Parathyroid adenoma (tissue), 2 donors: ENCODE data around the gene TP53AIP1.
"Not testable (repeated sequence)": the region's sequence is repeated elsewhere in the genome, so short reads cannot be mapped to it uniquely, and the experiment has no call there.

Experiments
- H2AFZ ChIP-seq: fragments of 300-600 bp; sonication (generic); one replicate; pipeline ENCODE4 v1.7.0; 2017; ENCODE audit warnings: antibody characterized with exemption, mild to moderate bottlenecking
- H3K27ac ChIP-seq: fragments of 300-600 bp; sonication (generic); one replicate; pipeline ENCODE4 v1.7.0; 2017
- H3K27me3 ChIP-seq: fragments of 300-600 bp; sonication (generic); one replicate; pipeline ENCODE4 v1.7.0; 2017; ENCODE audit warnings: low read length; ENCODE audit not compliant: control insufficient read depth, insufficient read depth
- H3K36me3 ChIP-seq: fragments of 300-600 bp; sonication (generic); one replicate; pipeline ENCODE4 v1.7.0; 2017; ENCODE audit warnings: low read length; ENCODE audit not compliant: control insufficient read depth, insufficient read depth
- H3K4me1 ChIP-seq: fragments of 300-600 bp; sonication (generic); one replicate; pipeline ENCODE4 v1.7.0; 2017; ENCODE audit warnings: control low read depth
- H3K4me2 ChIP-seq: fragments of 300-600 bp; sonication (generic); one replicate; pipeline ENCODE4 v1.7.0; 2017; ENCODE audit warnings: low read length
- H3K4me3 ChIP-seq: fragments of 300-600 bp; sonication (generic); one replicate; pipeline ENCODE4 v1.7.0; 2017; ENCODE audit warnings: low read depth, low read length
- H3K79me2 ChIP-seq: fragments of 300-600 bp; sonication (generic); one replicate; pipeline ENCODE4 v1.7.0; 2017; ENCODE audit warnings: control low read depth
- H3K9ac ChIP-seq: fragments of 300-600 bp; sonication (generic); one replicate; pipeline ENCODE4 v1.7.0; 2017; ENCODE audit warnings: mild to moderate bottlenecking
- H3K9me3 ChIP-seq: fragments of 300-600 bp; sonication (generic); one replicate; pipeline ENCODE4 v1.7.0; 2017; ENCODE audit warnings: low read length; ENCODE audit not compliant: control insufficient read depth
- TF ChIP-seq, protein P1 (sequence below): fragments of 300-600 bp; sonication (generic); IDR thresholded peaks from one replicate; pipeline ENCODE4 v1.7.0; 2017; ENCODE audit warnings: antibody characterized with exemption, mild to moderate bottlenecking
- donor health status: primary hyperparathyroidism.

TP53AIP1 gene

DNA sequence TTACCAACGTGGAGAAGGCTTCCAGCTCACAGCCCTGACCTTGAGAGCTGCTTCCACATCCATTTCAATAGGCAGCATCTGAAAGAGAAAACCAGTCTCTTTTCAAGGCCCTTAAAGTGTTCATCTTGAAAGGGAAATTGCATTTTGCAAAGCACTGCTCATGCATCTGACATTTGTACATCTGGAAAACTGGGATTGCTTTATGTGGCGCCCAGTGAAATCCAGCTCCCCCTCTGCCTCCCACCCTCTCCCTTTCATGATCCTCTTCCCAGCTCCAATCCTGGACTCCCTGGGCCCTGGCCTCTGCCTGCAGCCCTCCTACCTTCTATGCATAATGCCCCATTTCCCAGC, 17.4 kb downstream of the TP53AIP1 start:
- no peak overlapping the region for H2AFZ ChIP-seq
- H3K4me3 ChIP-seq: no peak overlapping the region
- H3K27me3 ChIP-seq: no peaks in the 10 kb centered on the region
- H3K4me1 ChIP-seq: no peaks in the 10 kb centered on the region
- no peaks in the 10 kb centered on the region for H3K36me3 ChIP-seq
- no peaks in the 10 kb centered on the region for H3K9me3 ChIP-seq
- no peaks in the 10 kb centered on the region for H3K79me2 ChIP-seq
- no peak overlapping the region for H3K9ac ChIP-seq
- H3K4me2 ChIP-seq: no peak overlapping the region
- H3K27ac ChIP-seq: no peak overlapping the region
- TF ChIP-seq, protein P1, sequence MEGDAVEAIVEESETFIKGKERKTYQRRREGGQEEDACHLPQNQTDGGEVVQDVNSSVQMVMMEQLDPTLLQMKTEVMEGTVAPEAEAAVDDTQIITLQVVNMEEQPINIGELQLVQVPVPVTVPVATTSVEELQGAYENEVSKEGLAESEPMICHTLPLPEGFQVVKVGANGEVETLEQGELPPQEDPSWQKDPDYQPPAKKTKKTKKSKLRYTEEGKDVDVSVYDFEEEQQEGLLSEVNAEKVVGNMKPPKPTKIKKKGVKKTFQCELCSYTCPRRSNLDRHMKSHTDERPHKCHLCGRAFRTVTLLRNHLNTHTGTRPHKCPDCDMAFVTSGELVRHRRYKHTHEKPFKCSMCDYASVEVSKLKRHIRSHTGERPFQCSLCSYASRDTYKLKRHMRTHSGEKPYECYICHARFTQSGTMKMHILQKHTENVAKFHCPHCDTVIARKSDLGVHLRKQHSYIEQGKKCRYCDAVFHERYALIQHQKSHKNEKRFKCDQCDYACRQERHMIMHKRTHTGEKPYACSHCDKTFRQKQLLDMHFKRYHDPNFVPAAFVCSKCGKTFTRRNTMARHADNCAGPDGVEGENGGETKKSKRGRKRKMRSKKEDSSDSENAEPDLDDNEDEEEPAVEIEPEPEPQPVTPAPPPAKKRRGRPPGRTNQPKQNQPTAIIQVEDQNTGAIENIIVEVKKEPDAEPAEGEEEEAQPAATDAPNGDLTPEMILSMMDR: no peak

DNA sequence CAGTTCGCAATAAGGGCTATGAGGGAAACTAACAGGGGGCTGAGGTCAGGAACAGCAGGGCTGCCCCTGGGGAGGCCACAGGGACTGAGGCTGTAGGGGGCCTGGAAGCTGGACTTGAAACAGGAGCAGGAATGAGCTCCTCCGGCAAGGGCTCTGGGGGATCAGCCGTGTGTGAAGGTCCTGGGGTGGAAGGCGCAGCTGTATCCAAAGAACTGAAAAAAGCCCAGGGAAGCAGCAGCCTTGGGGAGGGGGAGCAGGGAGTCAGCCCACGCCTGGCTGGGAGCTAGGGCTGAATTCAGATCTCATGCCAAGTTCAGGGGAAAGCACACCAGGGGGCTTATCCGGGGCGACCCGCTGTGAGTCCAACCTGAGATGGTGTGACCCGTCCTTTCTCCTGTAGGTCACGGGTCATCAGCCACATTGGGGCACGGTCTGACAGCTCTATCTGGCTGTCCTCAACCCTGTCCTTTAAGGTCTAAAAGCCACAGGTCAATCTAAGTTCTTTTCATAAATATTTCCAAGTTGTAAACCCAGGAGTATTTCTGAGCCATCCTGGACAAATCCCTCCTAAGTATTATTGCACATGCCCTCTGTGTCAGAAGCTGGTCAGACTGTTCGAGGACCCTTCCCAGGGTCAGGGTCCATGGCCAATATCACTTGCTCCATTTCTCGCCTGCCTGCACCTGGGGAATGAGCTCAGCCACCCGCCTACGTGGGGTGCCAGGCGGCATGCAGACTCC, 18.0 kb downstream of the TP53AIP1 start:
- Histone ChIP-seq H3K27me3 (no peaks in the 10 kb centered on the region), H3K9me3 (no peaks in the 10 kb centered on the region), H3K4me1 (no peaks in the 10 kb centered on the region), H3K4me3 (no peak overlapping the region), H3K27ac (no peak overlapping the region), H3K4me2 (no peak overlapping the region), H3K9ac (no peak overlapping the region), H3K79me2 (no peaks in the 10 kb centered on the region), H3K36me3 (no peaks in the 10 kb centered on the region), H2AFZ (no peak overlapping the region)
- TF ChIP-seq, protein P1: no peak

- Histone ChIP-seq H3K79me2 (no peaks in the 10 kb centered on the region), H2AFZ (no peak overlapping the region), H3K4me3 (no peak overlapping the region), H3K4me2 (no peak overlapping the region), H3K36me3 (no peaks in the 10 kb centered on the region), H3K9ac (no peak overlapping the region), H3K27ac (no peak overlapping the region), H3K27me3 (no peaks in the 10 kb centered on the region), H3K4me1 (no peaks in the 10 kb centered on the region), H3K9me3 (no peaks in the 10 kb centered on the region)
- TF ChIP-seq, protein P1: no peak
Measured at GRCh38 chr11:128924104-128924503, 18.6 kb downstream of the TP53AIP1 start.

- H3K9me3 ChIP-seq: no peaks in the 10 kb centered on the region
- H3K9ac ChIP-seq: no peak overlapping the region
- no peak overlapping the region for H3K4me3 ChIP-seq
- H3K27ac ChIP-seq: no peak overlapping the region
- no peaks in the 10 kb centered on the region for H3K36me3 ChIP-seq
- no peaks in the 10 kb centered on the region for H3K4me1 ChIP-seq
- H2AFZ ChIP-seq: no peak overlapping the region
- H3K79me2 ChIP-seq: no peaks in the 10 kb centered on the region
- H3K4me2 ChIP-seq: no peak overlapping the region
- TF ChIP-seq, protein P1: no peak
- H3K27me3 ChIP-seq: no peaks in the 10 kb centered on the region
Measured at GRCh38 chr11:128921793-128922192, 20.9 kb downstream of the TP53AIP1 start.

DNA sequence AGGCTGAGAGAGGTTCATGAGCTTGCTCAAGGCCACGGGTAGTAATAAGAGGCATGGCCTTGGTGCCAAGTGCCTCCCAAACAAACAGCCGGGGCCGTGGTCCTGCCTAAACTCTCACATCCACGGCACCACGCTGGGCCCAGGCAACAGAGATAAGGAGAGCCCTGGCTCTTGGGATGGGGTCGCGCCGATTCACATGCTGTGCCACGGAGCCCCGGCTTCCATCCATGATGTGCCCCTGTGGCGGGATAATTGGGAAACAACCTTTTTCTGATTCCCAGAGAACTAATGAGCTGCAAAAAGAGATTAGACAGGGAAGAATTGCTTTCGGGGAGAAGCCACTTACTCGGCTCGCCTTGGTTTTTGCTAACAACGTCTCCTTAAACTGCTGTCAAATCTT, 22.0 kb downstream of the TP53AIP1 start:
- no peaks in the 10 kb centered on the region for H3K27me3 ChIP-seq
- no peak overlapping the region for H2AFZ ChIP-seq
- H3K4me2 ChIP-seq: no peak overlapping the region
- TF ChIP-seq, protein P1: no peak
- no peak overlapping the region for H3K9ac ChIP-seq
- H3K4me3 ChIP-seq: no peak overlapping the region
- H3K27ac ChIP-seq: no peak overlapping the region
- H3K36me3 ChIP-seq: no peaks in the 10 kb centered on the region
- no peaks in the 10 kb centered on the region for H3K9me3 ChIP-seq
- H3K4me1 ChIP-seq: no peaks in the 10 kb centered on the region
- no peaks in the 10 kb centered on the region for H3K79me2 ChIP-seq

DNA sequence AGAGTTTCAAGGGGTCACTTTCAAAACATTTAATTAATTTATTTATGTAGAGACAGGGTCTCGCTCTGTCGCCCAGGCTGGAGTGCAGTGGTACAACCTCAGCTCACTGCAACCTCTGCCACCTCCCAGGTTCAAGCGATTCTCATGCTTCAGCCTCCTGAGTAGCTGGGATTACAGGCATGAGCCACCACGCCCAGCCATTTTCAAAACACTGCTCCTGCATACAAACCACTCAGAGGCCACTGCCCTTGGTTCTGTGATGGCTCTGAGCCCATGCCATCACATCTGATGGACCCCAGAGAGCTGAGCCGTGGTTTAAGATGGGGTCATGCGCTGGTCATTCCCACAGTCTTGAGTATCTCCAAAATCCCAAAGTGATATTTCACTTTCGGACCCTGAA, 23.0 kb downstream of the TP53AIP1 start:
- not testable (repeated sequence) for H2AFZ ChIP-seq, H3K4me3 ChIP-seq, H3K4me1 ChIP-seq, H3K9ac ChIP-seq, H3K27ac ChIP-seq, H3K27me3 ChIP-seq, H3K9me3 ChIP-seq, H3K79me2 ChIP-seq, H3K36me3 ChIP-seq, H3K4me2 ChIP-seq
